GM21367 (cell line): Measurements from ENCODE around the gene MLEC.
A peak's percentile ranks its signal among the peaks of the same experiment; 100 is the strongest.

Experiments used
- ATAC-seq: cut with Tn5 transposase; IDR thresholded peaks from one replicate; pipeline ENCODE4 v1.9.1; 2021; ENCODE audit not compliant: unreplicated experiment

MLEC gene

GRCh38 chr12:120686690-120687577 is at the start of gene MLEC:
MLEC (plus strand) TSS chr12:120687149; CDS start chr12:120687297, 148 bp downstream.
- ATAC-seq: peak; percentile 57

- ATAC-seq: no peak
These were observed 46.9 kb upstream of the MLEC start, which contains the start of gene CABP1 for GRCh38 chr12:120639771-120640721. CABP1 (plus strand) TSS chr12:120640626; CDS start chr12:120640686, 60 bp downstream.

GRCh38 chr12:120640861-120641833 is 45.8 kb upstream of the MLEC start:
- no peak for ATAC-seq

GRCh38 chr12:120642121-120642520 is 44.8 kb upstream of the MLEC start:
- no peak for ATAC-seq

DNA sequence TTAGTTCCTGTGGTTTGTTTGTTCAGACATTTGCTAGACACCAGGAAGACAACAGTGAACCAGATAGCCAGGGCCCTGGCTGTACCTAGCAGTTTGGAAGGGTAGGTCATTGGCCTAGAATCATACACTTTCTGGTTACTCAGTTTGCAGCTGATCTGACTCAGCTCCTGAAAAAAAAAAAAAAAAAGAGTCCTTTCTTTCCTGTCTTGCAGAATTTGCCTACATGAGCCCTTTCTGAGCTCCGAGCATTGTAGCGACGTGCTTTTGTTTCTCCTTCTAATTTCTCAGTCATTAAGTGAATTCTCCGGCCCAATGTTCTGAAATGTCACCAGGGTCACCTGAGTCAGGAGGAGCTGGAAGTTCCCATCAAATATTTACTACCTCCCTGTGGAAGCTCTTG is 44.1 kb upstream of the MLEC start:
- ATAC-seq: no peak

DNA sequence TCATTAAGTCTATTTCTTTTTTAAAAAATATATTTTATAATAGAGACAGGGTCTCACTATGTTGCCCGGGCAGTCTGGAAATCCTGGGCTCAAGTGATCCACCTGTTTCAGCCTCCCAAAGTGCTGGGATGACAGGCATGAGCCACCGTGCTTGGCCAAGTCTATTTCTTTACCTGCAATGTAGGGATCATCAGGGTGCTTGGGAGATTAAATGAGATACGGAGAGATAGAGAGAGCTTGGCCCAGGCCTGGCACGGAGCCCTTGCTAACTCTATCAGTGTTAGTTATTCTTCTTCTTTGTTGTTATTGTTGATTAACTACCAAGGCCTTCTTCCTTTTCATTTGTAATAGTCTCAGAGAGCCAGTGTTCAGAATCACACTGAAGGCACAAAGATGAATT is 43.4 kb upstream of the MLEC start:
- ATAC-seq: no peak

DNA sequence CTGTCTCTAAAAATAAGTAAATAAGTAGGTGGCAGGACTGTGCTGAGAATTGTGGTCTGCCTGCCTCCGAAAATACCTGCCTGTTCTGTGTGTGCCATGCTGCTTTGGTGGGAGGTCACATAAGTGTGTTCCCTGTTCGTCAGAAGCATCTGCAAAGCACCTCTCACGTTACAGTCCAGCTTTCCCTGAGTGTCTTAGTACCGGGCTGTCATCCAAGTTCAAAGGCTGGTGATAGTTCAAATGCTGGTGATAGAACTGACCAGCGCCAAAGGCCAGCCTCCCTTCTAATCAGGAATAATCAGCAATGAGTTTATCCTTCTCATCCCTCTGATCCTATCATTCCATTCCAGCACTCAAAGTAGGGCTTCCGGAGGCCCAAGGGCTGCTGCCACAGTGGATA is 40.9 kb upstream of the MLEC start:
- no peak for ATAC-seq

DNA sequence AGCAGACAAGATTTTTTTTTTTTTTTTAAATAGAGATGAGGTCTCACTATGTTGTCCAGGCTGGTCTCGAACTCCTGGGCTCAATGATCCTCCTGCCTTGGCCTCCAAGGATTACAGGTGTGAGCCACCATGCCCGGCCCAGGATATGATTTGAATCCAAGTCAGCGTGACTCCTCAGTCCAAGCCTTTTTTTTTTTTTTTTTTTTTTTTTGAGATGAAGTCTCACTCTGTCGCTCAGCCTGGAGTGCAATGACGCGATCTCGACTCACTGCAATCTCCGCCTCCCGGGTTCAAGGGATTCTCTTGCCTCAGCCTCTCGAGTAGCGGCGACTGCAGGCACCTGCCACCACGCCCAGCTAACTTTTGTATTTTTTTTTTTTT is 39.6 kb upstream of the MLEC start:
- no peak for ATAC-seq

DNA sequence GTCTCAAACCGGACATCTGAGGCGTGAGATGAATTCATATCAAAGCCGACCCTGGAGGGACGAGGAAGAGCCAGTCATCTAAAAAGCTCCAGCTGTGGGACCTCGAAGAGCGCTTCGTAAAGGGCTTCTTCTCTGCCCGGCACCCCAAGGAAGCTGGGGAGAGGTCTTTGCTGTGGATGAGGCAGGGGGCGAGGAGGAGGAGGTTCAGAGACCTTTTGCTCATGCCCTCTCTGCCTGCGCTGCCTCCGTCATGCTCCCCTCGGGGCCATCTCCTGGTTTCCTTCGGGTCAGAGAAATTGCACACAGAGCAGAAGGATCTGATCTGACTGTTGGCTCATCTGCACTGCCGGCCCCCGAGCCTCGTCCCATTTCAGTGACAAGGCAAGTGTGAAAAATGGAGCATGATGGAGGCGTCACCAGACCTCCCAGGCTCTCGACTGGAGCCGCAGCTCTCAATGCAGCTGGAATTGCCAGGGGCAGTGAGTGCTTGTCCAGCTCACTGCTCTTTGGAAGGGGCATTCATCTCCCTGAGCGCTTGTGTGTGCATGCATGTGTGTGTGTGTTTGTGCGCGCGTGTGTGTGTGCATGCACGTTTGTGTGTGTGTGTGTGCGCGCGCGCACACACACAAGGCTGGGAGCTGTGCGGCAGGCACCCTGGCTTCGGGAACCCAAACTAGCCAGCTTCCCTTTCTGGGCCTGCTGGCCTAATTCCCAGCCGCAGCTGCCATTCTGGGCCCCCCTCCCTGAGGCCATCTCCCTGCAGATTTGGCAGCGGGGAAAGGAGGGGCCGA is 37.3 kb upstream of the MLEC start:
- no peak for ATAC-seq

GRCh38 chr12:120650233-120650690 is 36.7 kb upstream of the MLEC start:
- ATAC-seq: no peak

GRCh38 chr12:120651821-120652220 is 35.1 kb upstream of the MLEC start:
- ATAC-seq: no peak

- no peak for ATAC-seq
These were observed 34.1 kb upstream of the MLEC start for GRCh38 chr12:120652656-120653435.

DNA sequence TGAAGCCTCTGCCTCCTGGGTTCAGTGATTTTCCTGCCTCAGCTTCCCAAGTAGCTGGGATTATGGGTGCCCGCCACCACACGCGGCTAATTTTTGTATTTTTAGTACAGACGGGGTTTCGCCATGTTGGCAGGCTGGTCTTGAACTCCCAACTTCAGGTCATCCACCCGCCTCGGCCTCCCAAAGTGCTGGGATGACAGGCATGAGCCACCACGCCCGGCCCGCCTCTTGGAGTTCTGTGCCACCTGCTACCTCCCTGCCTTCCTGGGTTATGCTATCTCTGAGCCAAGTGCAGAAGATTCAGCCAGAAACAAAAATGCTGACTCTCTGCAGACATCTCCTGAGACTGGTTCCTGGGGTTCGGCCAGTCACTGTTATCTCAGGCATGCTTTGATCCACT is 33.3 kb upstream of the MLEC start:
- ATAC-seq: no peak

DNA sequence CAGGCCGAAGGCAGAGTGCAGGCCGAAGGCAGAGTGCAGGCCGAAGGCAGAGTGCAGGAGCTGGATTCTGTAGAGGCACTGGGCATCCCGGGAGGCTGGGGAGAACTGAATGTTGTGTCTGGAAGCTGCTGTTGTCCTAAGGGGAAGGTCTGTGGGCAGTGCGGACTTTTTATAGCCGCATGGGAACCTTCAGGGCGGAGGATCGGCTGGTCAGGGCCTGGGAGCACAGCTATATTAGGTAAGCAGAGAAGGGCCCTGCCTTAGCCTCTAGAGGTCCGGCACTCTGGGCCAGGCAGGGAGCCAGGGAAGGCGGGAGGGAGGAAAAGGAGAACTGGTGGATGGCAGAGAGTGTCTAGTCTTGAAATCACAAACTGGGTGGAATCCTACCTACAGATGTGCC is 32.3 kb upstream of the MLEC start:
- no peak for ATAC-seq

DNA sequence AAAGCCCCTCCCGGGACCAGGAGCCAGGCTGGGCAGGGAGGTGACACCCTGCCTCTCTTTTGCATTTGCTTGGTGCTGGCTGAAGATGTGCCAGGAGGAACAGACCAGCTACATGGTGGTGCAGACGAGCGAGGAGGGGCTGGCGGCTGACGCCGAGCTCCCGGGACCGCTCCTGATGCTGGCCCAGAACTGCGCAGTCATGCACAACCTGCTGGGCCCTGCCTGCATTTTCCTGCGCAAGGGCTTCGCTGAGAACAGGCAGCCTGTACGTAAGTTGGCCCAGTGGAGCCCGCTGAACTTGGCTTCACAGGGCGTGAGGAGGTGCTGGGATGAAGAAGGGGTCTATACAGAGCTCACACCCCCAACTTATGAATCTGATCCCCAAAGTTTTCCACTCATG is 30.9 kb upstream of the MLEC start:
- no peak for ATAC-seq

- no peak for ATAC-seq
These were observed 28.4 kb upstream of the MLEC start for GRCh38 chr12:120658286-120659150.

GRCh38 chr12:120659151-120659525 is 27.8 kb upstream of the MLEC start:
- no peak for ATAC-seq

GRCh38 chr12:120661432-120661831 is 25.5 kb upstream of the MLEC start:
- no peak for ATAC-seq
